Airway epithelial cell (primary cell): Measurements from ENCODE around the gene SKIL. TPM values are rescaled to one million over a fixed set of nuclear protein-coding genes. Genes with fewer than 3 reads are reported as not detected.

Experiments used
- total RNA-seq: library from RNA; depleted of rRNA; stranded (reverse); fragments of >200 nt; gene quantifications from 2 replicates; pipeline ENCODE4 v1.2.3, GENCODE V29; 2015

SKIL gene
- total RNA-seq: 11.4 and 24.1 TPM in 2 replicates

GRCh38 chr3:170357176-170358041, at the start of gene SKIL:
Gene SKIL (plus strand): TSS chr3:170357715. CDS start chr3:170360332, 2,617 bp downstream.

GRCh38 chr3:170418422-170419398, 61.2 kb downstream of the SKIL start, which contains the start of gene CLDN11:
Gene CLDN11 (plus strand): TSS chr3:170418868. CDS start chr3:170419067, 199 bp downstream.

Other genes with a start within 250 kb of the SKIL start
- gene PHC3, start 176.0 kb upstream of the SKIL start, total RNA-seq: 11.6 and 17.1 TPM in 2 replicates
- 32.7 and 46.7 TPM in 2 replicates for gene PRKCI, start 135.3 kb upstream of the SKIL start, total RNA-seq
- gene CLDN11, start 61.2 kb downstream of the SKIL start, total RNA-seq: 2.8 and 3.0 TPM in 2 replicates
- not detected in 2 replicates for gene SLC7A14, start 228.4 kb downstream of the SKIL start, total RNA-seq